HUES6 (cell line): ENCODE data around the gene ITM2C.

Experiments
- H3K27ac ChIP-seq: 2 replicates; pipeline ENCODE4 v1.7.0; 2013; ENCODE audit warnings: low read depth, mild to moderate bottlenecking, low read length, inconsistent platforms
- H3K27me3 ChIP-seq: 2 replicates; pipeline ENCODE4 v1.6.1; 2013; ENCODE audit warnings: low read length; ENCODE audit not compliant: control insufficient read depth, insufficient read depth
- H3K36me3 ChIP-seq: 2 replicates; pipeline ENCODE4 v1.6.1; 2013; ENCODE audit warnings: low read length; ENCODE audit not compliant: control insufficient read depth, insufficient read depth
- H3K4me1 ChIP-seq: 2 replicates; pipeline ENCODE4 v1.6.1; 2013; ENCODE audit warnings: low read length; ENCODE audit not compliant: control insufficient read depth, insufficient read depth
- H3K4me3 ChIP-seq: 2 replicates; pipeline ENCODE4 v1.5.1; 2013; ENCODE audit warnings: low read depth, low read length
- H3K9ac ChIP-seq: one replicate; pipeline ENCODE4 v1.6.1; 2013; ENCODE audit warnings: mild to moderate bottlenecking, low read length
- H3K9me3 ChIP-seq: 2 replicates; pipeline ENCODE4 v1.6.1; 2013; ENCODE audit warnings: low read depth, low read length; ENCODE audit not compliant: control insufficient read depth, insufficient read depth

ITM2C gene

GRCh38 chr2:230828272-230828961, 36.3 kb upstream of the ITM2C start:
- H3K27ac ChIP-seq, result no peak overlapping the region
- peak overlapping the region; percentile 44; the same call in 1 of the 2 replicates for H3K4me3 ChIP-seq
- H3K27me3 ChIP-seq, result peaks cover 3% of the 10 kb centered on the region; the same call in 1 of the 2 replicates
- H3K9ac ChIP-seq, result no peak overlapping the region
- no peaks in the 10 kb centered on the region for H3K36me3 ChIP-seq
- no peaks in the 10 kb centered on the region for H3K9me3 ChIP-seq
- H3K4me1 ChIP-seq, result no peaks in the 10 kb centered on the region

GRCh38 chr2:230829293-230829692, 35.4 kb upstream of the ITM2C start:
- H3K9me3 ChIP-seq, result no peaks in the 10 kb centered on the region
- no peak overlapping the region for H3K27ac ChIP-seq
- no peak overlapping the region for H3K4me3 ChIP-seq
- no peak overlapping the region for H3K9ac ChIP-seq
- H3K4me1 ChIP-seq, result no peaks in the 10 kb centered on the region
- no peaks in the 10 kb centered on the region for H3K36me3 ChIP-seq
- H3K27me3 ChIP-seq, result peaks cover 3% of the 10 kb centered on the region; the same call in 1 of the 2 replicates

DNA sequence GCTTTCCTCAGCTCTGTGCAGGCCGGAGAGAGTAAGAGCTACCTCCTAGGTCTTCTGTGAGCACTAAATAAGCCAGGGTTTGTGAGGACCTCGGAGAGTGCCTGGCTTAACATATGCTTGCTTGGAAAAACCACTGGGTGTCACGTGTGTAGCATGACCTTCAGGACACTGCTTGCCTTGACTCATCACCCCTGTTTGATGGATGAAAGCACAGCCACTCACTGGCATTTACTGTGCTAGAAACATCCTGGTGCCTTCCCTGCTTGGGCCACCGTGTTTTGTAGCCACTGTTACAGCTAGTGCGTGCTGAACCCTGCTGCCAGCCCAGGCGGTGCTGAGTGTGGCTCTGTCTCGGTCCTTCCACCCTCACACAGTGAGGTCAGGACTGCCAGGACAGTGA, 34.8 kb upstream of the ITM2C start:
- H3K9ac ChIP-seq, result no peak overlapping the region
- H3K36me3 ChIP-seq, result no peaks in the 10 kb centered on the region
- H3K27ac ChIP-seq, result no peak overlapping the region
- peaks cover 3% of the 10 kb centered on the region; the same call in 1 of the 2 replicates for H3K27me3 ChIP-seq
- no peaks in the 10 kb centered on the region for H3K9me3 ChIP-seq
- no peaks in the 10 kb centered on the region for H3K4me1 ChIP-seq
- H3K4me3 ChIP-seq, result no peak overlapping the region

DNA sequence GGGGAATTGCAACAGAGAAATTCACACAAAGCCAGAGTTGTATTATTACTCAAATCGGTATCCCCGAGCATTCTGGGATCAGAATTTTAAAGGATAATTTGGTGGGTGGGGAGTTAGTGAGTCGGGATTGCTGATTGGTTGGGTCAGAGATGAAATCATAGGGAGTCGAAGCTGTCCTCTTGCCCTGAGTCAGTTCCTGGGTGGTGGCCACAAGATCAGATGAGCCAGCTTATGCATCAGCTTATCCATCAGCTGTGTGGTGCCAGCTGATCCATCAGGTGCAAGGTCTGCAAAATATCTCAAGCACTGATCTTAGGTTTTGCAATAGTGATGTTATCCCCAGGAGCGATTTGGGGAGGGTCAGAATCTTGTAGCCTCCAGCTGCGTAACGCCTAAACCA, 34.3 kb upstream of the ITM2C start:
- H3K9ac ChIP-seq, result no peak overlapping the region
- H3K36me3 ChIP-seq, result no peaks in the 10 kb centered on the region
- H3K27me3 ChIP-seq, result peaks cover 3% of the 10 kb centered on the region; the same call in 1 of the 2 replicates
- H3K27ac ChIP-seq, result no peak overlapping the region
- no peaks in the 10 kb centered on the region for H3K4me1 ChIP-seq
- H3K4me3 ChIP-seq, result no peak overlapping the region
- H3K9me3 ChIP-seq, result no peaks in the 10 kb centered on the region

GRCh38 chr2:230840301-230840700, 24.4 kb upstream of the ITM2C start:
- Histone ChIP-seq H3K36me3 (no peaks in the 10 kb centered on the region), H3K27me3 (no peaks in the 10 kb centered on the region), H3K9ac (no peak overlapping the region), H3K27ac (no peak overlapping the region), H3K9me3 (peaks cover 4% of the 10 kb centered on the region; the same call in 1 of the 2 replicates), H3K4me3 (no peak overlapping the region), H3K4me1 (no peaks in the 10 kb centered on the region)

- no peaks in the 10 kb centered on the region for H3K36me3 ChIP-seq
- peaks cover 15% of the 10 kb centered on the region for H3K9me3 ChIP-seq
These were observed 22.3 kb upstream of the ITM2C start for GRCh38 chr2:230842473-230842872.

GRCh38 chr2:230843132-230843531, 21.6 kb upstream of the ITM2C start:
- Histone ChIP-seq H3K9me3 (peaks cover 15% of the 10 kb centered on the region), H3K27ac (no peak overlapping the region), H3K36me3 (no peaks in the 10 kb centered on the region), H3K4me1 (peaks cover under 1% of the 10 kb centered on the region; the same call in 1 of the 2 replicates), H3K4me3 (no peak overlapping the region), H3K9ac (no peak overlapping the region), H3K27me3 (no peaks in the 10 kb centered on the region)

More at GRCh38 chr2:230842473-230842872, 22.3 kb upstream of the ITM2C start:
- Histone ChIP-seq H3K27me3 (no peaks in the 10 kb centered on the region), H3K4me1 (no peaks in the 10 kb centered on the region), H3K4me3 (no peak overlapping the region), H3K27ac (no peak overlapping the region), H3K9ac (no peak overlapping the region)

DNA sequence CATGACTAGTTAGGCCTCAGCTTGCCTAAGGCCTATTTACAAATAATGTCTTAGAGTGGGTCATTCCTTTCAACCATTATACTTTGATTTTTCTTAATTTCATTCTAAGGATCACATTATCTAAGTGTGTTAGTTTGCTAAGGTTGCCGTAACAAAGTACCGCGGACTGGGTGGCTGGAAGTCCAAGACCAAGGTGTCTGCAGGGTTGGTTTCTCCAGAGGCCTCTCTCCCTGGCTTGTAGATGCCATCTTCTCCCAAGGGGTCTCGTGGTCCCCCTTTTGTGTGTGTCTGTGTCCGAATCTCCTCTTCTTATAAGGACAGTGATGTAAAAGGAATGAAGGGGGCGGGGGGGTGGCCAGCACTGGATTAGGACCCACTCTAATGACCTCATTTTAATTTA, 18.4 kb upstream of the ITM2C start:
- no peaks in the 10 kb centered on the region for H3K27me3 ChIP-seq
- no peak overlapping the region for H3K4me3 ChIP-seq
- H3K9ac ChIP-seq, result no peak overlapping the region
- peaks cover 3% of the 10 kb centered on the region; the same call in 1 of the 2 replicates for H3K4me1 ChIP-seq
- peaks cover 10% of the 10 kb centered on the region; the same call in 1 of the 2 replicates for H3K9me3 ChIP-seq
- H3K27ac ChIP-seq, result no peak overlapping the region
- no peaks in the 10 kb centered on the region for H3K36me3 ChIP-seq

DNA sequence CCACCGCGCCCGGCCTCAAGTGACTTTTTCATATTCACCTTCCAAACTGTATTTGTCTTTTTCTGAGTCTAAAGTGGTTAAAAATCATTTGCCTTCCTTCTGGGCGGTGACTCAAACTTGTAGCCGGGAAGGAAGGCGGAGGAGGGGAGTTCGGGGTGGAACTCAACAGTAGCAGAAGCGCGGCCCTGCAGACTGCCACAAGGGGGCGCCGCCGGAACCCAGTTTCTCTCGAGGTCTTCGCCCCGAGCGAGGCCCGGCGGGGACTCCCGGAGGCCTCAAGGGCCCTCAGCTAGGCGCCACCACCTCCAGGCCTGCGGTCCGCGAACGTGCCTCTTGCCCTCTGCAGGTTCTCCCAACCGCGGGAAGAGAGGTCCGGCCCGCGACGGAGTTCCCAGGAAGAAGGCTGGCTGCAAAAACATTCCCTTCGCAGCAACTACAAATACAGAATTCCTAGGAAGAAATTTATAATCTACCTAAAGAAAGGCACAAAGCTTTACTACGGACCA, 16.8 kb upstream of the ITM2C start:
- H3K9me3 ChIP-seq, result peaks cover 10% of the 10 kb centered on the region; the same call in 1 of the 2 replicates
- peaks cover 3% of the 10 kb centered on the region; the same call in 1 of the 2 replicates for H3K4me1 ChIP-seq
- H3K27me3 ChIP-seq, result no peaks in the 10 kb centered on the region
- H3K4me3 ChIP-seq, result no peak overlapping the region
- H3K9ac ChIP-seq, result no peak overlapping the region
- H3K36me3 ChIP-seq, result no peaks in the 10 kb centered on the region
- H3K27ac ChIP-seq, result no peak overlapping the region

DNA sequence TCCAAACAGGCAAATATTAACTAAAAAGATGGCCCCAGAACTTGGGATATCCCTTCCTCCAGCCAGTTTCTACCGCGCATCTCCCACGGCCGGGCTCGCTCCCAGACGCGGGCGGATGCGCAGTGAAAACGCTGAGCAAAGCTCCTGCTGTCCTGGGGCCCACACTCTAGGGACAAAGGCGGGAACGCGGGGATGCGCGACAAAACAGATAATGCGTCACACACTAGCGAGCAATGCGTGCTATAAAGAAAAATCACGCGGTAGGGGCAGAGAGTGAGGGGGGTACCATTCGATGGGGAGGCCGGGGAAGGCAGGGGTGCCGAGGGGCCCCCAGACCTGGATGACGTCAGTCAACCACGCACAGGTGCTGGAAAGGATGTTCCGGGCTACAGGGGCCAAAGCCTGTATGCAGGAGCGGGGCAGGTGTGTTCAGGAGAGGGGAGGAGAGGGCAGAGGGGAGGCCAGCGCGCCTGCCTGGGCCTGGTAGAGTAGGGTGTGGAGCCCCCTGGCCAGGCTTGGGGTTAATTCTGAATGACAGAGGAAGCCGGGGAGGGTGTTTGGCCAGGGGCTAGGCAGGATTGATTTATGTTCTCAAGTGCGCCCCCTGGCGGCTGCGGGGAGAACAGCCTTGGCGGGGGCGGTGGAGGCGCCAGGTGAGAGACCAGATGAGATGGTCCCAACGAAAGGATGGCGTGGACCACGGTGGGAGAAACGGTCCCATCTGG, 14.9 kb upstream of the ITM2C start:
- no peak overlapping the region for H3K4me3 ChIP-seq
- H3K9ac ChIP-seq, result no peak overlapping the region
- peaks cover 3% of the 10 kb centered on the region; the same call in 1 of the 2 replicates for H3K4me1 ChIP-seq
- H3K9me3 ChIP-seq, result peaks cover 10% of the 10 kb centered on the region; the same call in 1 of the 2 replicates
- H3K36me3 ChIP-seq, result no peaks in the 10 kb centered on the region
- no peaks in the 10 kb centered on the region for H3K27me3 ChIP-seq
- no peak overlapping the region for H3K27ac ChIP-seq

DNA sequence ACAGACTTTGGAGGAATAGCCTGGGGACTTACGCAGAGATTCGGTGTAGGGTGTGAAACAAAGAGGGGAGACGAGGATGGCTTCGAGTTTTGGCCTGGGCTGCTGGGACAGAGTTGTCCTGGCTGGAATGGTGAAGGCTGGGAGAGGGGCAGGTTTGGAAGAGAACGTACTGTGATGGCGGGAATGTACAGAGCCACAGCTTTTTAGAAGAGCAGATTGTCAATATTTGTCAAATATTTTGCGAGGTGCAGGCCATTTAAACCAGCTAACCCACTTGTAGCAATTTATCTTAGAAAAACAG, 14.4 kb upstream of the ITM2C start:
- Histone ChIP-seq H3K27ac (no peak overlapping the region), H3K4me3 (no peak overlapping the region), H3K27me3 (no peaks in the 10 kb centered on the region), H3K9me3 (peaks cover 10% of the 10 kb centered on the region; the same call in 1 of the 2 replicates), H3K36me3 (no peaks in the 10 kb centered on the region), H3K9ac (no peak overlapping the region), H3K4me1 (peaks cover 3% of the 10 kb centered on the region; the same call in 1 of the 2 replicates)
